ENCODE measurements around the gene HTT-AS.

DNA sequence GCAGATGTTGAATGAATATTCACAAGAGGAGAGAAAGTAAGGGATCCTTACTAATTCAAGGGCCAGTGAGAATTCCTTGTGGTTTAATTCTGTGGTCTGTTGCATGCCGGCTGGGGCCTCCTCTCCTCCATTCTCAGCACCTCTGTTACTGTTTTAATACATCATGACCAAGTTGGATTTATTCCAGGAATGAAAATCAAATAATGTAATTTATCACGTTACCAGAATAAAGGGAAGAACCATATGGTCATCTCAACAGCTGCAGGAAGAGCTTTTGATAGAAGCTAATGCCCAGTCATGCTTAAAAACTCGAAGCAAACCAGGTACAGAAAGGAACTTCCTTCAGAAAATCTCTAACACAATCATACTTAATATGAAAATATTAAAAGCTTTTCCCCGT is 56.8 kb downstream of the HTT-AS start:
- TF ChIP-seq, protein P1, sequence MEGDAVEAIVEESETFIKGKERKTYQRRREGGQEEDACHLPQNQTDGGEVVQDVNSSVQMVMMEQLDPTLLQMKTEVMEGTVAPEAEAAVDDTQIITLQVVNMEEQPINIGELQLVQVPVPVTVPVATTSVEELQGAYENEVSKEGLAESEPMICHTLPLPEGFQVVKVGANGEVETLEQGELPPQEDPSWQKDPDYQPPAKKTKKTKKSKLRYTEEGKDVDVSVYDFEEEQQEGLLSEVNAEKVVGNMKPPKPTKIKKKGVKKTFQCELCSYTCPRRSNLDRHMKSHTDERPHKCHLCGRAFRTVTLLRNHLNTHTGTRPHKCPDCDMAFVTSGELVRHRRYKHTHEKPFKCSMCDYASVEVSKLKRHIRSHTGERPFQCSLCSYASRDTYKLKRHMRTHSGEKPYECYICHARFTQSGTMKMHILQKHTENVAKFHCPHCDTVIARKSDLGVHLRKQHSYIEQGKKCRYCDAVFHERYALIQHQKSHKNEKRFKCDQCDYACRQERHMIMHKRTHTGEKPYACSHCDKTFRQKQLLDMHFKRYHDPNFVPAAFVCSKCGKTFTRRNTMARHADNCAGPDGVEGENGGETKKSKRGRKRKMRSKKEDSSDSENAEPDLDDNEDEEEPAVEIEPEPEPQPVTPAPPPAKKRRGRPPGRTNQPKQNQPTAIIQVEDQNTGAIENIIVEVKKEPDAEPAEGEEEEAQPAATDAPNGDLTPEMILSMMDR (IDR thresholded peaks at IDR 0.05), result no peak
- TF ChIP-seq POLR2A (IDR thresholded peaks at IDR 0.05), result no peak

Measured in body of pancreas (tissue), 4 donors.